HCT116 (cell line): ENCODE data around the gene MAP3K5. TPM values are rescaled to one million over a fixed set of nuclear protein-coding genes. Genes with fewer than 3 reads are reported as not detected.
A peak's percentile ranks its signal among the peaks of the same experiment; 100 is the strongest.

ENCODE experiments used
- ATAC-seq: fragments of 200-7000 bp; cut with Tn5 transposase; 2 replicates; pipeline ENCODE4 v1.9.1; 2020; ENCODE audit warnings: mild to moderate bottlenecking, moderate library complexity
- BruUV-seq: library from RNA; stranded (reverse); fragments of 400-500 nt; replicated peaks from 2 replicates; lab custom pipeline; 2021; lab: Mats Ljungman, UMichigan
- CTCF ChIA-PET: fragments of 300-600 bp; sonication (Branson Sonifier 250); formaldehyde crosslinking; loops from one replicate; lab custom pipeline; 2021; ENCODE audit warnings: antibody characterized with exemption; lab: Charles Lee
- POLR2A ChIA-PET: fragments of 300-600, 350-600 bp; sonication (Branson Sonifier 250); formaldehyde crosslinking; loops from one replicate; lab custom pipeline; 2021; ENCODE audit warnings: antibody characterized with exemption; lab: Charles Lee
- RAD21 ChIA-PET, 2 experiments: fragments of 300-600 bp; sonication (Branson Sonifier 250); formaldehyde crosslinking; loops; one replicate each; lab custom pipeline; 2023; ENCODE audit warnings: low total read pairs in 2 of 2; ENCODE audit not compliant: uncharacterized antibody in 2 of 2, unreplicated experiment in 2 of 2, low non-redundant PET in 1 of 2; lab: Charles Lee
- DNase-seq: peaks from one replicate; pipeline ENCODE4 v3.0.0-alpha.2; 2010; ENCODE audit warnings: low read depth, low spot score
- H2AFZ ChIP-seq: fragments of 200-600 bp; shearing (Covaris generic), sonication (generic); 2 replicates; pipeline ENCODE4 v1.6.1; 2017; ENCODE audit warnings: low read depth, mixed run types, mixed read lengths, antibody characterized with exemption, low read length; ENCODE audit not compliant: poor library complexity, severe bottlenecking
- H3K27ac ChIP-seq: 2 replicates; pipeline ENCODE4 v1.5.1; 2012; ENCODE audit warnings: low read depth, low read length
- H3K27me3 ChIP-seq: fragments of 200-600 bp; sonication (generic); 2 replicates; pipeline ENCODE4 v1.6.1; 2016; ENCODE audit warnings: mixed run types, low read length, mixed read lengths; ENCODE audit not compliant: insufficient read depth
- H3K36me3 ChIP-seq, 2 experiments: fragments of 200-500 bp in 1 of 2; fragments of 200-600 bp in 1 of 2; sonication (Bioruptor generic) in 1 of 2; sonication (generic) in 1 of 2; 2 replicates each; pipeline versions ENCODE4 v1.5.1 to v1.6.1; 2014 to 2016; ENCODE audit warnings: low read length in 2 of 2, inconsistent platforms in 1 of 2, mixed read lengths in 1 of 2, mixed run types in 1 of 2; ENCODE audit not compliant: insufficient read depth in 2 of 2, control insufficient read depth in 1 of 2
- H3K4me1 ChIP-seq, 2 experiments: fragments of 200-600 bp in 1 of 2; sonication (generic) in 1 of 2; 2 replicates each; pipeline versions ENCODE4 v1.5.1 to v1.6.1; 2012 to 2017; ENCODE audit warnings: low read length in 2 of 2, inconsistent platforms in 1 of 2, mild to moderate bottlenecking in 1 of 2, mixed read lengths in 1 of 2, mixed run types in 1 of 2, moderate library complexity in 1 of 2; ENCODE audit not compliant: insufficient read depth in 2 of 2, control insufficient read depth in 1 of 2
- H3K4me2 ChIP-seq: fragments of 200-600 bp; sonication (generic); 2 replicates; pipeline ENCODE4 v1.6.1; 2017; ENCODE audit warnings: mixed run types, low read length, mixed read lengths
- H3K4me3 ChIP-seq, 2 experiments: fragments of 200-600 bp in 1 of 2; sonication (generic) in 1 of 2; replicated peaks in 1 of 2; 2 replicates each; pipeline ENCODE4 v1.5.1; 2011 to 2016; ENCODE audit warnings: low read length in 2 of 2, control low read depth in 1 of 2, low read depth in 1 of 2, mild to moderate bottlenecking in 1 of 2, mixed read lengths in 1 of 2, mixed run types in 1 of 2
- H3K79me2 ChIP-seq: fragments of 200-600 bp; sonication (generic); 2 replicates; pipeline ENCODE4 v1.6.1; 2017; ENCODE audit warnings: mild to moderate bottlenecking, mixed run types, low read length, moderate library complexity, mixed read lengths; ENCODE audit not compliant: insufficient read depth
- H3K9ac ChIP-seq: fragments of 200-600 bp; sonication (generic); 2 replicates; pipeline ENCODE4 v1.6.1; 2016; ENCODE audit warnings: low read length, mixed read lengths
- H3K9me2 ChIP-seq: fragments of 200-600 bp; sonication (generic), shearing (Covaris generic); 2 replicates; pipeline ENCODE4 v1.6.1; 2017; ENCODE audit warnings: mixed run types, mild to moderate bottlenecking, moderate library complexity; ENCODE audit not compliant: insufficient read depth
- H3K9me3 ChIP-seq, 2 experiments: fragments of 200-500 bp in 1 of 2; fragments of 200-600 bp in 1 of 2; sonication (Bioruptor generic) in 1 of 2; sonication (generic) in 1 of 2; 2 replicates each; pipeline ENCODE4 v1.6.1; 2014 to 2017; ENCODE audit warnings: low read length in 2 of 2, mixed read lengths in 2 of 2, inconsistent platforms in 1 of 2, low read depth in 1 of 2, mild to moderate bottlenecking in 1 of 2, mixed run types in 1 of 2, moderate library complexity in 1 of 2; ENCODE audit not compliant: control insufficient read depth in 1 of 2, insufficient read depth in 1 of 2
- H4K20me1 ChIP-seq: fragments of 200-600 bp; sonication (generic), shearing (Covaris generic); 2 replicates; pipeline ENCODE4 v1.6.1; 2017; ENCODE audit warnings: mixed run types, mild to moderate bottlenecking, moderate library complexity; ENCODE audit not compliant: insufficient read depth
- CBX3 ChIP-seq: IDR thresholded peaks from 2 replicates; pipeline ENCODE4 v1.6.1; 2012; ENCODE audit warnings: low read depth
- CEBPB ChIP-seq: IDR thresholded peaks from 2 replicates; pipeline ENCODE4 v1.6.1; 2012; ENCODE audit warnings: low read depth
- EZH2 ChIP-seq: fragments of 200-600 bp; sonication (generic); IDR thresholded peaks from 2 replicates; pipeline ENCODE4 v1.6.1; 2017; ENCODE audit warnings: antibody characterized with exemption, mixed run types
- RAD21 ChIP-seq: IDR thresholded peaks from 2 replicates; pipeline ENCODE4 v1.6.1; 2012; ENCODE audit warnings: low read depth, mild to moderate bottlenecking
- SP1 ChIP-seq: IDR thresholded peaks from 2 replicates; pipeline ENCODE4 v1.6.1; 2012; ENCODE audit warnings: low read depth
- SRF ChIP-seq: IDR thresholded peaks from 2 replicates; pipeline ENCODE4 v1.6.1; 2012; ENCODE audit warnings: low read depth
- TCF7L2 ChIP-seq: IDR thresholded peaks from 2 replicates; pipeline ENCODE4 v1.7.0; 2011; ENCODE audit warnings: borderline replicate concordance, inconsistent platforms; ENCODE audit not compliant: insufficient read depth, insufficient read length; ENCODE audit errors: extremely low read depth
- YY1 ChIP-seq: IDR thresholded peaks from 2 replicates; pipeline ENCODE4 v1.6.1; 2011; ENCODE audit warnings: low read length, low read depth, moderate library complexity, mild to moderate bottlenecking; ENCODE audit not compliant: insufficient replicate concordance; ENCODE audit errors: extremely low read depth
- ZBTB33 ChIP-seq: IDR thresholded peaks from 2 replicates; pipeline ENCODE4 v1.6.1; 2011; ENCODE audit warnings: mild to moderate bottlenecking, low read length, moderate library complexity; ENCODE audit not compliant: insufficient replicate concordance; ENCODE audit errors: extremely low read depth
- intact Hi-C: fragments of 100-400 bp; cut with micrococcal nuclease; formaldehyde crosslinking; loops from 2 replicates; pipeline ENCODE4 v1.10.0; 2022
- total RNA-seq: library from RNA; stranded (reverse); gene quantifications from one replicate; pipeline ENCODE4 v1.2.1, GENCODE V29; 2021; ENCODE audit not compliant: unreplicated experiment
- TF ChIP-seq, protein P1 (sequence below), 3 experiments: fragments of 200-600 bp in 1 of 3; sonication (generic) in 1 of 3; IDR thresholded peaks in 2 of 3; conservative IDR thresholded peaks in 1 of 3; 2 replicates each; pipeline ENCODE4 v1.5.1; 2012 to 2017; ENCODE audit warnings: low read depth in 2 of 3, low read length in 2 of 3, antibody characterized with exemption in 1 of 3, borderline replicate concordance in 1 of 3, control low read depth in 1 of 3, mild to moderate bottlenecking in 1 of 3, mixed read lengths in 1 of 3, mixed run types in 1 of 3, moderate library complexity in 1 of 3; ENCODE audit not compliant: insufficient read depth in 1 of 3
- TF ChIP-seq, protein P2 (sequence below): IDR thresholded peaks from 2 replicates; pipeline ENCODE4 v1.6.1; 2012
- TF ChIP-seq, protein P3 (sequence below): IDR thresholded peaks from 2 replicates; pipeline ENCODE4 v1.6.1; 2012; ENCODE audit warnings: low read depth

Gene MAP3K5
- total RNA-seq, 1 experiment from 2014 or later: 11.8 TPM

- Histone ChIP-seq H3K9me3 (no peaks in the 10 kb centered on the region), H3K4me3 (no peak overlapping the region), H3K4me2 (no peak overlapping the region), H3K9me2 (no peaks in the 10 kb centered on the region), H3K27me3 (no peaks in the 10 kb centered on the region), H3K79me2 (no peaks in the 10 kb centered on the region), H3K27ac (no peak overlapping the region), H4K20me1 (no peaks in the 10 kb centered on the region), H3K36me3 (no peaks in the 10 kb centered on the region), H3K9ac (no peak overlapping the region), H2AFZ (no peak overlapping the region)
- no peak for DNase-seq
- intact Hi-C loops: no loop called here
- POLR2A ChIA-PET: no interaction called here
- BruUV-seq: no TSS peak
- CTCF ChIA-PET: interaction anchor here (1.1 to 1.3 kb wide), 2 partner anchors 32 to 116 kb away, joined by 4 to 5 read pairs; partner anchors contain the start of gene MAP3K5
- TF ChIP-seq TCF7L2: no peak
- TF ChIP-seq CEBPB: peak; percentile 46; the same call in 1 of the 2 replicates
- TF ChIP-seq, all 23 proteins: peak for 1
- no peak for ATAC-seq
- H3K4me1 ChIP-seq: no peaks in the 10 kb centered on the region
- RAD21 ChIA-PET: no interaction called here
Measured at GRCh38 chr6:136676075-136676474, 116.2 kb downstream of the MAP3K5 start.

- ChIA-PET CTCF (no interaction called here), RAD21 (no interaction called here), POLR2A (no interaction called here)
- no peak overlapping the region for H3K4me3 ChIP-seq
- H2AFZ ChIP-seq: no peak overlapping the region
- H3K4me2 ChIP-seq: no peak overlapping the region
- no peaks in the 10 kb centered on the region for H3K27me3 ChIP-seq
- H3K9ac ChIP-seq: no peak overlapping the region
- H3K79me2 ChIP-seq: no peaks in the 10 kb centered on the region
- no peak overlapping the region for H3K27ac ChIP-seq
- intact Hi-C loops: no loop called here
- H3K36me3 ChIP-seq: no peaks in the 10 kb centered on the region
- no peaks in the 10 kb centered on the region for H3K9me2 ChIP-seq
- DNase-seq: no peak
- peaks cover 5 to 6% of the 10 kb centered on the region in 2 experiments; a peak in 3 of 4 replicates for H3K4me1 ChIP-seq
- ATAC-seq: no peak
- H3K9me3 ChIP-seq: no peaks in the 10 kb centered on the region
- H4K20me1 ChIP-seq: no peaks in the 10 kb centered on the region
- BruUV-seq: no TSS peak
- no peak for TF ChIP-seq CEBPB
- TF ChIP-seq, protein P1, sequence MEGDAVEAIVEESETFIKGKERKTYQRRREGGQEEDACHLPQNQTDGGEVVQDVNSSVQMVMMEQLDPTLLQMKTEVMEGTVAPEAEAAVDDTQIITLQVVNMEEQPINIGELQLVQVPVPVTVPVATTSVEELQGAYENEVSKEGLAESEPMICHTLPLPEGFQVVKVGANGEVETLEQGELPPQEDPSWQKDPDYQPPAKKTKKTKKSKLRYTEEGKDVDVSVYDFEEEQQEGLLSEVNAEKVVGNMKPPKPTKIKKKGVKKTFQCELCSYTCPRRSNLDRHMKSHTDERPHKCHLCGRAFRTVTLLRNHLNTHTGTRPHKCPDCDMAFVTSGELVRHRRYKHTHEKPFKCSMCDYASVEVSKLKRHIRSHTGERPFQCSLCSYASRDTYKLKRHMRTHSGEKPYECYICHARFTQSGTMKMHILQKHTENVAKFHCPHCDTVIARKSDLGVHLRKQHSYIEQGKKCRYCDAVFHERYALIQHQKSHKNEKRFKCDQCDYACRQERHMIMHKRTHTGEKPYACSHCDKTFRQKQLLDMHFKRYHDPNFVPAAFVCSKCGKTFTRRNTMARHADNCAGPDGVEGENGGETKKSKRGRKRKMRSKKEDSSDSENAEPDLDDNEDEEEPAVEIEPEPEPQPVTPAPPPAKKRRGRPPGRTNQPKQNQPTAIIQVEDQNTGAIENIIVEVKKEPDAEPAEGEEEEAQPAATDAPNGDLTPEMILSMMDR (IDR thresholded peaks at IDR 0.05 in 2 of 3, conservative IDR thresholded peaks at IDR 0.05 in 1 of 3; ENCODE audit: borderline replicate concordance in 1 of 3, insufficient read depth in 1 of 3, low read depth in 2 of 3, low read length in 2 of 3): no peak
- TF ChIP-seq SP1: no peak
- TF ChIP-seq, protein P2, sequence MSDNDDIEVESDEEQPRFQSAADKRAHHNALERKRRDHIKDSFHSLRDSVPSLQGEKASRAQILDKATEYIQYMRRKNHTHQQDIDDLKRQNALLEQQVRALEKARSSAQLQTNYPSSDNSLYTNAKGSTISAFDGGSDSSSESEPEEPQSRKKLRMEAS: no peak
- TF ChIP-seq, protein P3, sequence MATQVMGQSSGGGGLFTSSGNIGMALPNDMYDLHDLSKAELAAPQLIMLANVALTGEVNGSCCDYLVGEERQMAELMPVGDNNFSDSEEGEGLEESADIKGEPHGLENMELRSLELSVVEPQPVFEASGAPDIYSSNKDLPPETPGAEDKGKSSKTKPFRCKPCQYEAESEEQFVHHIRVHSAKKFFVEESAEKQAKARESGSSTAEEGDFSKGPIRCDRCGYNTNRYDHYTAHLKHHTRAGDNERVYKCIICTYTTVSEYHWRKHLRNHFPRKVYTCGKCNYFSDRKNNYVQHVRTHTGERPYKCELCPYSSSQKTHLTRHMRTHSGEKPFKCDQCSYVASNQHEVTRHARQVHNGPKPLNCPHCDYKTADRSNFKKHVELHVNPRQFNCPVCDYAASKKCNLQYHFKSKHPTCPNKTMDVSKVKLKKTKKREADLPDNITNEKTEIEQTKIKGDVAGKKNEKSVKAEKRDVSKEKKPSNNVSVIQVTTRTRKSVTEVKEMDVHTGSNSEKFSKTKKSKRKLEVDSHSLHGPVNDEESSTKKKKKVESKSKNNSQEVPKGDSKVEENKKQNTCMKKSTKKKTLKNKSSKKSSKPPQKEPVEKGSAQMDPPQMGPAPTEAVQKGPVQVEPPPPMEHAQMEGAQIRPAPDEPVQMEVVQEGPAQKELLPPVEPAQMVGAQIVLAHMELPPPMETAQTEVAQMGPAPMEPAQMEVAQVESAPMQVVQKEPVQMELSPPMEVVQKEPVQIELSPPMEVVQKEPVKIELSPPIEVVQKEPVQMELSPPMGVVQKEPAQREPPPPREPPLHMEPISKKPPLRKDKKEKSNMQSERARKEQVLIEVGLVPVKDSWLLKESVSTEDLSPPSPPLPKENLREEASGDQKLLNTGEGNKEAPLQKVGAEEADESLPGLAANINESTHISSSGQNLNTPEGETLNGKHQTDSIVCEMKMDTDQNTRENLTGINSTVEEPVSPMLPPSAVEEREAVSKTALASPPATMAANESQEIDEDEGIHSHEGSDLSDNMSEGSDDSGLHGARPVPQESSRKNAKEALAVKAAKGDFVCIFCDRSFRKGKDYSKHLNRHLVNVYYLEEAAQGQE: no peak
- TF ChIP-seq EZH2: no peak
- no peak for TF ChIP-seq YY1
- no peak for TF ChIP-seq CBX3
- TF ChIP-seq ZBTB33: no peak
- no peak for TF ChIP-seq RAD21
- no peak for TF ChIP-seq SRF
Measured at GRCh38 chr6:136673571-136673970, 118.7 kb downstream of the MAP3K5 start.
